ENCODE data around the gene MT1A.
A peak's percentile ranks its signal among the peaks of the same experiment; 100 is the strongest.
"Not testable (repeated sequence)": the region's sequence is repeated elsewhere in the genome, so short reads cannot be mapped to it uniquely, and the experiment has no call there.

The MT1A gene

GRCh38 chr16:56610609-56611111 is 27.8 kb upstream of the MT1A start:
- DNase-seq, result no peak

GRCh38 chr16:56611281-56611833 is 27.1 kb upstream of the MT1A start:
- DNase-seq, result no peak

GRCh38 chr16:56613706-56614105 is 24.8 kb upstream of the MT1A start:
- no peak for DNase-seq

DNA sequence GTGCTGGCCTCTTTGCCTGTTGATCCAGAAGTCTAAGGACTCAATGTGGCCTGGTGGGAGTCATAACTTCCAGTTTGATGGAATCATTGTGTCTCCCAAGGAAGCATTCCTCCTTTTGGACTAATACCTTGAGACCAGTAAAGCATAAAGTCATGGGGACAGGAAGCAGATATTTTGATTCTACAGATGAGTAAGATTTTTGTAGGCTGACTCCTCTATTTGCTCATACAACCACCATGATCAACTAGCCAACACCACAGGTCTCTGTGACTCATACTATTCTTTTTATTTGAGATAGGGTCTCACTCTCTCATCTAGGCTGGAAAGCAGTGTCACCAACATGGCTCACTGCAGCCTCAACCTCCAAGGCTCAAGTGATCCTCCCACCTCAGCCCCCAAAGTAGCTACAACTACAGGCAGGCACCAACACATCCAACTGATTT is 23.9 kb upstream of the MT1A start:
- DNase-seq, result no peak

DNA sequence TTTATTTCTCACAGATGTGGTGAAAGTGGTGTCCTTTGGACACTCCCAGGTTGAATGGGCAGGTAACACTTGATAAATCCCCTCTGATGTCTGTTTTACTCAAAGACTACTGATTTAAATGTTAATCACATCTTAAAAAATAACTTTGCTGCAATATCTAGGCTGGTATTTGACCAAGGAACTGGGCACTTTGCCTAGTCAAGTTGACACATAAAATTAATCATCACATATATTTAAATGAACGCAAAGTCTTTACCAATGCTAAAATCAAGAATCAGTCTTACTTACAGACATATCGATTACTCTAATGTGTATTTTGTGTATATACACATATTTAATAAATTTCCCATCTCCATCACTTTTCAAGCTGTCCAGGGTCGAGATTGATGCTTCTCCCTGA is 23.1 kb upstream of the MT1A start:
- no peak for DNase-seq

DNA sequence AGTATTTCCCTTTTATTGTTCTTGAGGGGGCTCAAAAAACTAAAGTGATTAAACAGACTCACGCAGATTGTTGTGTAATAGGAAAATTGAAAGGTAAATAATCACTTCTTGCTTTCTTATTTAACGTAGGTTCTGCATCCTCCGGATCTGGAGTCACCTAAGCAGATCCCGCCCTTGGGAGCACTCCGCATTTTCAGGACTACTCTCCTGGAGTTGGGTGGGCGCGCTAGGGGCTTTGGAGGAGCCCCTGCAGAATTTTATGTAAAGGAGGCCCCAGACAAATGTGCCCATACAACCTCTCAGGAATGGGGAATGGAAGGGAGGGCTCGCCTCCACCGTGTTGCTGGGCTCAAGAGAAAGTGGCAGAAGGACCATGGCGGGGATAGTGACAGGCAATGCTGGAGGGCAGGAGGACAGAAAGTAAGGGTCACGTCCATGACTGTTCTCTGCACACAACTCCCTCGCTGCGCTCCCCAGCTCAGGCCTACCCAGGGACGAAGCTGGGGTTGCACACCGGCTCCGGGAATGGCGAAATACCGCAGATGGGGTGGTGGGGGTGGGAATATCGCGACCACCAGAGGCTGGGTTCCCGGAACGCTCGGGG is 21.8 kb upstream of the MT1A start:
- no peak for DNase-seq

DNA sequence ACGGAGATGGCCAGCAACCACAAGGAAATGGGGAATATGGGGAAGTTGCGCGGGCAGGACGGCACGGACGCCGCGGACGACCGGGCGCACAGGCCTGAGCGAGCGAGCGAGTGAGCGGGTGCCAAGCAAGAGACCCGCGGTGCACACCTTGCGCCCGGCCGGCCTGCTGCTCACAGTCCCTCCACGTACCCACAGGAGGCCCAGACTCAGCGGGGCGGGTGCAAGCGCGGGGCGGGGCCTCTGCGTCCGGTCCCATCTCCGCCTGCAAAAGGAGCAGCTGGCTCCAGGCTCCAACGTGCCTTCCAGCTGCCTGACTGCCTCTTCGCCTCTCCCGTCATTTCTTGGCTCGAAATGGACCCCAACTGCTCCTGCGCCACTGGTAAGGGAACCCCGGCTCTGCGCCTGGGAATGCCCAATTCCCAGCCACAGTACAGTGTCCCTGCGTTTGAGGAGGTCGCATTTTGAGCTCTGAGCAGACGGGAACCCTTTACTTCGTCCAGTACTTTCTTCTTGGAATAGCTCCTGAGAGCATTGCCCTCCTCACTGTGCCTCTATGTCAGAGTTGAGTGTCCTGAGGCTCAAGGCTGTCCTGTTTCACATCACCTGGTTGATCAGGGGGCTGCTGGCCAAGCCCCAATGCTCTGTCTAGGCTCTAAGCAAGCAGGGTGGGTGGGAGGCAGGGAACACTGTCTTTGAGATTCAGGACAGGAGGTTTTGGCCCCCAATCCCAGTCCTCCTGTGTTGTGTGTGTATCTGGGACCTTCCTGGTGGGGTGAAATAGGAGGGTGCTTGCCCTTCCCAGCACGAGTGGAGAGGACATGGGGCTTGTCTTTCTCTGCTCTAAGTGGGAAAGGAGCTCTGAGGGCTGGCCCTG is 21.0 kb upstream of the MT1A start:
- DNase-seq, result peak; percentile 81

DNA sequence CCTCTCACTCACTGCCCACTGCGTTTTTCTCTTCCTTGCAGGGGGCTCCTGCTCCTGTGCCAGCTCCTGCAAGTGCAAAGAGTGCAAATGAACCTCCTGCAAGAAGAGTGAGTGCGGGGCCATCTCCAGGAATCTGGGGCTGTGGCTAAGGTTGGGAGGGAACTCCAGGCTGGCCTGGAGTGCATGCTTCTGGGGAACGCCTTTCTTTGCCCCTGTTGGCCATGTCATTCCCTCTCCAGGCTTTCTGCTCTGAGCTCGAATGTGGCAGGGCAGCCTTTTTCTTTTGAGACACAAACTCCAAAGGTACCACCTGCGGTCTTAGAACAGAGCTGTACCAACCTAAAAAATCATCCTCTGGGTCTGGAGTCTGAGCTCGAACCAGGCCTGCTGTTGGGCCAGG is 20.3 kb upstream of the MT1A start:
- no peak for DNase-seq

DNA sequence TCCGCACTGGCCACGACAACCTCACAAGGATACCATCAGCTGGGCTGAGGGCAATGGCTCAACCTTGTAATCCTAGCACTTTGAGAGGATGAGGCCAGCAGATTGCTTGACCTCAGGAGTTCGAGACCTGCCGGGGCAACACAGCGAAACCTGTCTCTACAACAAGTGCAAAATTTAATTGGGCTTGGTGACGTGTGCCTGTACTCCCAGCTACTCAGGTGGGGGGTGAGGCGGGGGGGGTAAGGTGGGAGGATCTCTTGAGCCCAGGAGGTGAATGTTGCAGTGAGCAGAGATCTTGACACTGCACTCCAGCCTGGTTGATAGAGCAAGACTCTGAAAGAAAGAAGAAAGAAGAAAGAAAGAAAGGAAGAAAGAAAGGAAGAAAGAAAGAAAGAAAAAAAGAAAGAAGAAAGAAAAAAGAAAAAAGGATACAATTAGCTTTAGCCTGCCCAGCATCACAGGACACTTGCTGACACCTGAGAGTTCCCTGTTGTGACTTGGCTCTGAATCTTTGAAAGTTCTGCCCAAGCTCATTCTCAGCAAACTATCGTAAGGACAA is 18.0 kb upstream of the MT1A start:
- no peak for DNase-seq

- DNase-seq, result not testable (repeated sequence)
Measured at GRCh38 chr16:56621665-56622445, 16.6 kb upstream of the MT1A start.

GRCh38 chr16:56623184-56623583 is 15.3 kb upstream of the MT1A start:
- DNase-seq, result not testable (repeated sequence)

GRCh38 chr16:56623637-56624036 is 14.8 kb upstream of the MT1A start:
- DNase-seq, result no peak

DNA sequence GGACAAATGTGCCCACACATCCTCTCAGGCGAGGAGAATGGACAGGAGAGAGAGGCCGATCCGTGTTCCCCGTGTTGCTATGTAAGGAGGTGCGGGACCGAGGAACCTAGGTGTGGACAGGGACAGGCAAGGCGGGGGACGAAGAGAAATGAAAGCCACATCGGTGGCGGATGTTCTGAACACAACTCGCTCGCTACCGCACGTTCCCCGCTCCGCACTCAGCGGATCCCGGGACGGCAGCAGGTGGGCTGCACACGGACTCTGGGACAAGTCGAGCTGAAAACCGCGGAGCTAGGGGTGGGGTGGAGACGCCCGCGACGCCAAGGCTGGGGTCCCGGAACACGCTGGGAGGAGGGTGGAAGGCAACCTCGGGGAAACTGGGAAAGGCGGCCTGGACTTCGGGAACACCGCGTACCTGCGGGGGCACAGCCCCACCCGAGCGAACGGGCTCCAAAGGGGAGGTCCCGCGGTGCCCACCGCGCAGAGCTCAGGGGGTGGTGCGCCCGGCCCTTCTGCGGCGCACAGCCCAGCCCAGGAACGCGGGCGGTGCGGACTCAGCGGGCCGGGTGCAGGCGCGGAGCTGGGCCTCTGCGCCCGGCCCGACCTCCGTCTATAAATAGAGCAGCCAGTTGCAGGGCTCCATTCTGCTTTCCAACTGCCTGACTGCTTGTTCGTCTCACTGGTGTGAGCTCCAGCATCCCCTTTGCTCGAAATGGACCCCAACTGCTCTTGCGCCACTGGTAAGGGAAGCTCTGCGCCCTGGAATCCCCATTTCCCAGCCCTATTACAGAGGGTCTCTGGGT is 13.1 kb upstream of the MT1A start, which contains the start of gene MT1E:
MT1E (plus strand) TSS at position 642 of the 803 bp plus-strand sequence; CDS start at position 713, 71 bp downstream.
- DNase-seq, result peak; percentile 76

DNA sequence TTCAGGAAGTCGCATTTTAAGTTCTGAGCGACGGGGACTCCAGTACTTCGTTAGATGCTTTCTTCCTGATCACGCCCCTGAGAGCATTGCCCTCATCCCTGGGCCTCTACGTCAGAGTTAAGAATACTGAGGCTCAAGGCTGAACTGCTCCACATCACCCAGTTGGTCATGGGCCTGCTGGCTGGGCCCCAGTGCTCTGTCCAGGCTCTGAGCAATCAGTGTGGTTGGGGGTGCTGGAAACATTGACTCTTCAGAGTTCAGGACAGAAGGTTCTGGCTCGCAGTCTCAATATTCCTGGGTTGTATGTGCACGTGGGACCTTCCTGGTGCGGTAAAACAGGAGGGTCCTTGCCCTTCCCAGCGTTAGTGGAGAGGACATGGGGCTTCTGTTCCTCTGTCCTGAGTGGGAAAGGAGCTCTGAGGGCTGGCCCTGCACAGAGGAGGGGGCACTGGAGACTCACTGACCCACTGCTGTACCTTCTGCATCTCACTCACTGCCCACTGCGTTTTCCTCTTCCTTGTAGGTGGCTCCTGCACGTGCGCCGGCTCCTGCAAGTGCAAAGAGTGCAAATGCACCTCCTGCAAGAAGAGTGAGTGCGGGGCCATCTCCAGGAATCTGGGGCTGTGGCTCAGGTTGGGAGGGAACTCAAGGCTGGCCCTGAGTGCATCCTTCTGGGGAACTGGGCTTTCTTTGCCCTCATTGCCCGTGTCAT is 12.4 kb upstream of the MT1A start:
- peak; percentile 52 for DNase-seq

- DNase-seq, result no peak
Measured at GRCh38 chr16:56626685-56627084, 11.8 kb upstream of the MT1A start.

- DNase-seq, result no peak
Measured at GRCh38 chr16:56628486-56629350, 9.7 kb upstream of the MT1A start.

DNA sequence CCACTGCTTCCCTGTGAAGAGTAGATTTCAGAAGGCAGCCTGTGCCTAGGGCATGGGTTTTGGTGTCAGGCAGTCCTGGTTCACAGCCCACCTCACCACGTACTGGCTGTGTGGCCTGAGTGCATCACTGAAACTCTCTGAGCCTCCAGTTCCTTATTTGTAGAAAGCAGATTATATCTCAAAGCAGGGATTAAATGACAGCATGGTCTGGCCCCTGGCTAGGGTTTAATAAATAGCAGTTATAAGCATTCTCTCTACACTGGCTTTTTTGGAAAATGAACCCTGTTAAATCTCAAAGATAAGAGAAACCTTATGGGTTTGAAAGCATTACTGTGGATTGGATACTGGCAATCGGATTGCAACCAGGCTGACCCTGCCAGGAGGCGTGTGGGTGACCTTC is 8.9 kb upstream of the MT1A start:
- DNase-seq, result no peak

GRCh38 chr16:56630134-56630533 is 8.3 kb upstream of the MT1A start:
- no peak for DNase-seq

DNA sequence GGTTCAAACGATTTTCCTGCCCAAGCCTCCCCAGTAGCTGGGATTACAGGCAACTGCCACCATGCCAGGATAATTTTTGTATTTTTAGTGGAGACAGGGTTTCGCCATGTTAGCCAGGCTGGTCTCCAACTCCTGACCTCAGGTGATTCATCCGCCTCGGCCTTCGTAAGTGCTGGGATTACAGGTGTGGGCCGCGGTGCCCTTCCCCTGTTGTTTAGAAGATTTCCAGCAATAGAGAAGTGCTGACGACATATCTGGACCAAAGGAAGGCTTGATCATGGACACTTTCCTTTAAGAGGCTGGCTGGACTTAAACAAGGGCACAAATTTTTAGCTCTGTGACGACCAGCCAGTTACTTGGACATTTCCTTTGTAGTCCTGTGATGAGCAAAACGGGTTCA is 7.3 kb upstream of the MT1A start:
- no peak for DNase-seq

DNA sequence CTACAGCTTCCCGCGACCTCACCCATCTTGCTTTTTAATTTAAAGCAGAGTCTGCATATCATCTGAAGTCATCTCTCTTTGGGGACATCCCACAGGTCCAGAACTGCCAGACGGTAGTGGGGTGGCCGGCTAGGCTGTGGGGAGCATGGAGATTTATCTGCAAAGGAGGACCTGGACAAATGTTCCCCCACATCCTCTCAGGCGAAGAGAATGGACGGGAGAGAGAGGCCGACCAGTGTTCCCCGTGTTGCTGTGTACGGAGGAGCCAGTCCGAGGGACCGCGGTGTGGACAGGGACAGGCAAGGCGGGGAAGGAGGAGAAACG is 6.7 kb upstream of the MT1A start:
- DNase-seq, result no peak
